ENCODE measurements around the gene ACY1.
"Not testable (repeated sequence)": the region's sequence is repeated elsewhere in the genome, so short reads cannot be mapped to it uniquely, and the experiment has no call there.

Gene ACY1

DNA sequence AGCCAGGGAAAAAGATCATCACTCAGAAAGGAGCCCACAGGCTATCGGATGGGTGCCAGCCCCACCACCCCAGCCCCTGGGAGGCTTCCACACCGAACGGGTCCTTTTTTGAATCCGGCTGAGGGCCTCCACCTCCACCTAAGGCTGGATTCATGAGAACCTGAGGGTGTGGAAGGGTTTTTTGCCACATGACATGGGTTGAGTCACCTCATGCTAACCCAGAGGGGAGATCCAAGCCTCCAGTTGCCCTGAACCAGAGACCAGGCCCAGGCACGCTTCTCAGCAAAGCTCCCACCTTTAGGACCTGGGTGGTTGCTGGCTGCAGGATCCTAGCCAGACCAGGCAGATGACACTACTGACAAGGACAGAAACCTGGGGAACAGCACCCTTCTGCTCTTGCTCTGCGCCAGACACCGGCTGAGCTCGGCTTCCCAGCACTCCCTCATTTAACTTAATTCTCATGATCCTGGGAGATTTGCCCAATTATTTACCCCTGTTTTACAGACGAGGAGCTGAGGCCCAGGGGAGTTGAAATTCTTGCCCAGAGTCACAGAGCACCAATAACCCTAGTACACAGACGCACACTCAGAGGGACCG lies 47.5 kb downstream of the ACY1 start:
- DNase-seq, result no peak

DNA sequence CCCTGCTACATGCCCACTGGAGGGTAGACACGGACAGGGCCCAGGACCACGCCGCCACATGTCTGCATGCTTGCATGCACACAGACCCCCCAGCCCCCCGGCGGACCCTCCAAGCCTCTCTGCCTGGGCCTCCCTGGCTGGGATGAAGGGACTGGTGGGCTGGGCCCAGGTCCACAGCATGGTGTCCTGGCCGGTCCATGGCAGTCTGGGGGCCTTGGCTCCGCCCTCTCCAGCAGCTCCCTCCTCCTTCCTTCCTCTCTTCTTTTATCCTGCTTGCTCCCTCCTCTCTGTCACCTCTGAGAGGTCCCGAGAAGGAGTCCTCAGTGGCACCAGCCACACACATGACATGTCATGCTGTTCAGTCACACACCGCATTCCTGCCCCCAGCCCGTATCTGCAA lies 48.6 kb downstream of the ACY1 start:
- no peak for DNase-seq

DNA sequence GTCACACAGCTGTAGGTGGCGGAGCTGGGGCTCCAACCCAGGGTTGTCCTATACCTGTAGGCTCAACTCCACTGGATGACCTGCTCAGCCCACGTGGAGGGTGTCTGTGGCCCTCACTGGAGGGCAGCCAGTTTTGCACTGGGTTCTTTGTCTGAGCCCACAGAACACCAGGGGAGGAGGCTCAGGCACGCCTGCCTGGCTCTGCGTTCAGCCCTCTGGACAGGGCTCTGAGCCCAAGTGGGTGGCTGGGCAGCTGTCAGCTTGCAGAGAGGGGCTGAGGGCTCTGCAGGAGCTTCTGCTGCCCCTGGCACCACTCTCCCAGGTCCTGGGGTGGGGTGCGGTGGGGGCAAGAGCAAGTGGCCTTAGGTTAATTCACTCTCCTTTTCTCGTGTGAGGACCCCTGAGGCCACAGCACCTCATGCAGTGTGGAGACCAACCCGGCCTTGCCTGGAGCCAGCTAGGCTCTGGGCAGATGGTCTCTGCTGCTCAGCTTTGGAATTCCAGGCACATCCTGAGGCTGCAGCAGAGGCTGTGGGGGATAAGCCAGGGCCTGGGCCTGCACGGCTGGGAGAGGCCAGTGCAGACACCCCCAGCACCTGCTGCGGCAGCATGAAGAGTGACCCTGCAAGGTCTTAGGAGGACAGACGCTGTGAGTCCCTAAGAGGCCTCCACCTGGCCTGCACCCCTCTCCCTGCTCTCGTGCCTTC lies 49.5 kb downstream of the ACY1 start:
- no peak for DNase-seq

DNA sequence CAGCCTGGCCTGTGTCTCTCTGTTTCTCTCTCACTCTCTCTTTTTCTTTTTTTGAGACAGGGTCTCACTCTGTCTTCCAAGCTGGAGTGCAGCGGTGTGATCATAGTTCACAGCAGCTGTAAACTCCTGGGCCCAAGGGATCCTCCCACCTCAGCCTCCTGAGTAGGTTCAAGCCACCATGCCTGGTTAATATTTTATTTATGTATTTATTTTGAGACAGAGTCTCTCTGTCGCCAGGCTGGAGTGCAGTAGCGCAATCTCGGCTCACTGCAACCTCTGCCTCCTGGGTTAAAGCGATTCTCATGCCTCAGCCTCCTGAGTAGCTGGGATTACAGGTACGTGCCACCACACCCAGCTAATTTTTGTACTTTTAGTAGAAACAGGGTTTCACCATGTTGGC lies 50.4 kb downstream of the ACY1 start:
- DNase-seq, result not testable (repeated sequence)

DNA sequence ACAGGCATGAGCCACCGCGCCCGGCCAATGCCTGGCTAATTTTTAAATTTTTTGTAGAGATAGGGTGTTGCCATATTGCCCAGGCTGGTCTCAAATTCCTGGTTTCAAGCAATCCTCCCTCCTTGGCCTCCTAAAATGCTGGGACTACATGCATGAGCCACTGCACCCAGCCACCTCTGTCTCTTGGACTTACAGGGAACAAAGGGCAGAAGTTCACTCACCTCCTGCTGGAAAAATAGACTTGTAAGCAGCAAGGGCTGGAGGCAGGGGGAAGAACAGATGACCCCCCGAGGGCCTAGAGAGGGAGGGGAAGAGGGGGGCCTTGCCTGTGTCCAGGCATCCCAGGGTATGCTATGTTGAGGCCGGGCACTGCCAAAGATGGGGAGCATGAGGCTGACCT lies 50.9 kb downstream of the ACY1 start:
- no peak for DNase-seq

DNA sequence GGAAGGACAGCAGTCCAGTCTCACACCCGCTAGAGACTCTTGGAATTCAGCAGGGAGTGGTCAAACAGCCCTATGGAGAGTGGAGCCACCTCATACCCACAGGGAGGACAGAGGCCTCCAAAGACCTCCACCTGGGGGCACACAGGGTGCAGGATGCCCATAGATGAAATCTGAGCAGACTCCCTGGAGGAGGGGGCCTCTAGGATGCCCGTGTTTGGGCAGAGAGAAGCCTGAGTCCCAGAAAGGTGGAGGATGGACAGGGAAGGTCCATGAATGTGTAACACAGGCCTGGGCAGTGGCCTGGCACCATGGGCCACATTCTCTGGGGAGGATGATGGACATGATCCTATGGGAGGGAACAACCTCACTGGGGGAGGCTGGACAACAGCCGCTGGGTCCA lies 51.3 kb downstream of the ACY1 start:
- no peak for DNase-seq

DNA sequence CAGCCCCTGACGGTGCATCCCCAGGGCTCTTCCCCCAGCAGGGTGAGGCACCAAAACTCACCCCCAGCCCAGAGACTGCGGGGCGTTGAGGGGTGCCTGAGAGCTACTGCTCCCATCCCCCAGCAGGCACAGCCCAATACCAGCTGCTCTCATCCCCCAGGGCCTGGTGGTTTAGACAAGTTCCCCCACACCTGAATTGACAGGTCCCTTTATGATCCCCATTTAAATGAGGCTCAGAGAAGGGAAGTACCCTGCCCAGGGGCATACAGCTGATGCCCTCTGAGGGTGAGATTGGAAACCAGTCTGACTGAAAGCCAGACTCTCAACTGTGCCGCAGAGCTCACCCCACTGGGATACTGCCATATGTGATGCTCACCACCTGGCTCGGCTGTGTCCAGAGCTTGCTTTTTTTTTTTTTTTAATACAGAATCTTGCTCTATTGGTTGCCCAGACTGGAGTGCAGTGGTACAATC lies 52.9 kb downstream of the ACY1 start:
- no peak for DNase-seq

DNA sequence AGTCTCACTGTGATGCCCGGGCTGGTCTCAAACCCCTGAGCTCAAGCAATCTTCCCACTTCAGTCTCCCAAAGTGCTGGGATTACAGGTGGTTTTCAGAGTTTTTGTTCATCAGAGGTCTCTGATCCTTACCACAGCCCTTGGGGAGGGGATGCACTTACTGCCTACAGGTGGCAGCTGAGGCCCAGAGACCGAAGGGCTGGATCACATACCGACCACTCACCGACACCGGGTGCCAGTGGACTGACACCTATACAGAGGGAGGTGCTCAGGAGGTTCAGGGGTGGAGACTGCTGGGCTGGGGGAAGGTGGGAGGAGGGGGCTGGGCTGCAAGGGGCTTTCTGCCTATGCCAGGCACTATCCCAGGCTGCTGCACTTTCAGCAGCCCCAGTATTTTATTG lies 53.5 kb downstream of the ACY1 start:
- no peak for DNase-seq

DNA sequence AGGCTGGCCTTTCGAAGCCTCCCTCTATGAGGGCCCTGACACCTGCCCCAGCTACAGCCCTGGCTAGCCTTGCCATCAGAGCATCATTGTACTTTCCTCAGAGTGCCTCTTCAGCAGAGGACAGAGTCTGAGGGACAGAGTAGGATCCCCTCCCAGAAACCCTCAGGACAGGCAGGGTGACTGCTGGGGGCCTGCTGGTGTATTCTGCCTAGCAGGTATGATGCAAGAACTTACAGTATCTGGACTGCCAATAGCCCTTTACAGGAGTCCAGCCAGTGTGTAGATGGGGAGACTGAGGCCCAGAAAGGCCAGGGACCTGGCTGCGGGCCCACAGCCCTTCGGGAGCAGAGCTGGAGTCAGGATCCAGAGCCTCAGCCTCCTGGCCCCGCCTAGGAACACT lies 54.0 kb downstream of the ACY1 start:
- DNase-seq, result no peak

DNA sequence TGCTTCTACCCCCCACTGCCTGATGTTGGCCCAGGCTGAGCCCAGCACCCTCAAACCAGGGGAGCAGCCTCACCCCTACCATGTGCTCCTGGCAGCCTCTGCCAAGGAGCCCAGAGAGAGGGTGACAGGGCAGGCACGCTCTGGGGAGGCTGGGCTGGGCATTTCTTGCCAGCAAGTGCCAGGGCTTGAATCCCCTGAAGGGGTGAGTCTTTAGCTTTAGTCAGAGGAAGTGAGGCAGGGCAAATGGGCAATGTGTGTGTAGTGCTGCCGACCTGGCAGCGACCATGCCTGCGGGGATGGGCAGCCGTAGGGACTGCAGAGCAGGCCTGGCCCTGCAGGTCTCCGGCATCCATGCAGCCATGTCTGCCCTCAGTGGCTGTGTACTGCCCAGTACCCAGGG lies 54.9 kb downstream of the ACY1 start:
- no peak for DNase-seq

All from GOT3 (cell line).